Inflammatory macrophage treated with lipopolysaccharide for 1 hour (primary cell): ENCODE results near the gene HSPA4L.

Experiments
- DNase-seq, 2 donors: peaks; one replicate each; pipeline ENCODE4 v3.0.0-alpha.2; 2020 to 2022

Gene HSPA4L

GRCh38 chr4:127783955-127784770 lies 2.0 kb downstream of the HSPA4L start:
- DNase-seq: no peak

GRCh38 chr4:127788517-127788916 lies 6.4 kb downstream of the HSPA4L start:
- peak; percentile 2 to 21 for DNase-seq

DNA sequence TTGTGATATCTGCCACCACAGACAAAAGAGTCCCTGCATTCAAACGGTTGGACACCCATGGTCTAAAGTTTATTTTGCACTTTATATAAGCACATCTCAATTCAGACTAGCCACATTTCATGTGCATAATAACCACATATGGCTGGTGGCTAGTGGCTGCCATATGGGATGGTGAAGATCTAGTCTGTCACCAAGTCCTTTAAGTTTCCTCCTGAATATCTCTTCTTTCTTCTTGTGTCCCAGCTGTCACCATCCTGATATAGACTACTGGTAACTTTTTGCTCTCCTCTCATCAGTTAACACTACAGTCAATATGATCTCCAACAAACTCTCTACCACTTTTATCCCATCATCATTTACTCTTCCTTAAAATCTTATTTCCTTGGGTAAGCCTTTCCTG lies 9.3 kb downstream of the HSPA4L start:
- DNase-seq: no peak

DNA sequence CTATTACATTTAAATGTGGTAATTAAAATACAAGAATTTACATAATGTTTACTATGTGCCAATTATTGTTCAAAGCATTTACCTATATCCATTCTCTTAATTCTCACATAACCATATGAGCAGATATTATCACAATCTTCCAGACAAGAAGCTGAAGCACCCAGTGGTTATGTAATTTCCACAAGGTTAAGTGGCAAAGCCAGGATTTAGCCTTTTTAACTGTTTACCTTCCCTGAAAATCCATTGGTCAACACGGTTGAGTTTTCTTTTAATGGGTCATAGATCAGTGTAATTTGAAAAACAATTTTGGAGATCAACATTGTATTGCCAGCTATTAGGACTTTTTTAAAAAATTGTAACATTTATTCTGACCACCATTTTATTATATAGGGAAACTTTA lies 11.4 kb downstream of the HSPA4L start:
- no peak for DNase-seq

DNA sequence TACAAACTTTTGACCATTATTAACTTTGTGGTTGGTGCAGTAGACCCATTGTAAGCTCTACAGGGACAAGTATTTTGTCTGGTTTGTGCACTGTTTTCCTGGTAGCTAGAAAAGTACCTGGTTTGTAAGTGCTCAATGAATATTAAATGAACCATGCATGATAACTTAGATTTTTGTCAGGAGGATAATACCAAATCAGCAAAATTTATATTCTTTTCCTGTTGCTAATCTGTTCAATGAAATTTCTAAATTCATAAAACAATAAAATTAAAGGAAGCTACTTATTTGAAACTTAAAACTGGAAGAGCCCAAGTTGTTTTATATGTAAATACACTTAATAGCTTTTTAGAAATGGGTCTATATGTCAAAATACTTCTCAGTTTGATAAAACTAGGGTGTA lies 17.6 kb downstream of the HSPA4L start:
- DNase-seq: no peak

GRCh38 chr4:127809173-127809800 lies 27.2 kb downstream of the HSPA4L start:
- no peak for DNase-seq

- no peak for DNase-seq
Observed at GRCh38 chr4:127810551-127810950, 28.4 kb downstream of the HSPA4L start.

GRCh38 chr4:127822430-127822829 lies 40.3 kb downstream of the HSPA4L start:
- no peak for DNase-seq

DNA sequence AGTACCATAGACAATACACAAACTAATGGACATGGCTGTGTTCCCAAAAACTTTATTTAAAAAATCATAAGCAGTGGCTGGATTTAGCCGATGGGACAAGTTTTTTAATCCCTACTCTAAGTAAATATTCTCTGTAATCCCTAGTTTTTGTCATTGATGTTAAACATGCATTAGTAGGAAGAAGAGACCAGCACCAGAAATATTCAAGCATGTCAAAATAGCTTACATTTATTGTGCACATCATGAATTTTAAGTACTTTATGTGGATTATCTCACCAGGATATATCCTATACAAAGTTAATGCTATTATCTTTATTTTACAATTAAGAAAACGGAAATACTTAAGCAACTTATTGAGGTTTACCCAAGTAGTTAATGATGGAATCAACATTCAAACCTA lies 46.0 kb downstream of the HSPA4L start:
- no peak for DNase-seq

- DNase-seq: no peak
Observed at GRCh38 chr4:127829014-127829413, 46.9 kb downstream of the HSPA4L start.

GRCh38 chr4:127832585-127832984 lies 50.5 kb downstream of the HSPA4L start:
- DNase-seq: peak; percentile 3 to 15

- DNase-seq: no peak
Observed at GRCh38 chr4:127843704-127844600, 61.8 kb downstream of the HSPA4L start.

DNA sequence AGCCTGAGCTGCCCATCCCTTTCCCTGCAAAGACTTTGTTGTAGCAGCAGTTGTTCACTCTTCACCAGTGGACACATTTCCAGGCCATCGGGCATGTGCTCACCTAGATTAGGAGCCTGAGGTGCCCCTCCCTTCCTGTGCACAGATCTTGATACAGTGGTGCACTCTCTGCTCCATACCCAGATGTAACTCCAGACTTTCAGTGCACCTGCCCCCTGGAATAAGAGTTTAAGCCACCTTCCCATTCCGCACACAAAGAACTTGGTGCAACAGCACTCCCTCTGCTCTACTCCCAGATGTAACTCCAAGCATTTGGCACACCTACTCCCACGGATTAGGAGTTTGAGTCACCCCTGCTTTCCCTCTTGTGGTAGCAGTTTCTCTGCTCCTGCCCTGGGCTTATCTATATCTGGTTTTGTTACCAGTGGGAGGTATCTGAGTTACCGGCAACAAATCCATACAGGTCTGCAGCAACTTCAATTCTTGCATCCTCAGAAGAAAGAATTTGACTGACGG lies 62.5 kb downstream of the HSPA4L start:
- DNase-seq: no peak

GRCh38 chr4:127846061-127846460 lies 63.9 kb downstream of the HSPA4L start:
- DNase-seq: no peak

DNA sequence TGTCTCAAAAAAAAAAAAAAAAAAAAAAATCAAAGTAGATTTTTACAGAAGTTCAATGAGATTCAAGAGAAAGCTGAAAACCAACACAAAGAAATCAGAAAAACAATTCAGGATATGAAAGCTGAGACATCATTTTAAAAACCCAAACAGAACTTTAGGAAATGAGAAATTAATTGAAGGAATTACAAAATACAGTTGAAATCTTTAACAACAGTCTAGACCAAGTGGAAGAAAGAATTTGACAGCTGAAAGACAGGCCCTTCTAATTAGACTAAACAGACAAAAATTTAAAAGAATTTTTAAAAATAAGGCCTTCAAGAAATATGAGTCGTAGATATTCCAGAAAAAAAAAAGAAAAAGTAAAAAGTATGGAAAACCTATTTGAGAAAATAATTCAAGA lies 64.6 kb downstream of the HSPA4L start:
- DNase-seq: no peak

DNA sequence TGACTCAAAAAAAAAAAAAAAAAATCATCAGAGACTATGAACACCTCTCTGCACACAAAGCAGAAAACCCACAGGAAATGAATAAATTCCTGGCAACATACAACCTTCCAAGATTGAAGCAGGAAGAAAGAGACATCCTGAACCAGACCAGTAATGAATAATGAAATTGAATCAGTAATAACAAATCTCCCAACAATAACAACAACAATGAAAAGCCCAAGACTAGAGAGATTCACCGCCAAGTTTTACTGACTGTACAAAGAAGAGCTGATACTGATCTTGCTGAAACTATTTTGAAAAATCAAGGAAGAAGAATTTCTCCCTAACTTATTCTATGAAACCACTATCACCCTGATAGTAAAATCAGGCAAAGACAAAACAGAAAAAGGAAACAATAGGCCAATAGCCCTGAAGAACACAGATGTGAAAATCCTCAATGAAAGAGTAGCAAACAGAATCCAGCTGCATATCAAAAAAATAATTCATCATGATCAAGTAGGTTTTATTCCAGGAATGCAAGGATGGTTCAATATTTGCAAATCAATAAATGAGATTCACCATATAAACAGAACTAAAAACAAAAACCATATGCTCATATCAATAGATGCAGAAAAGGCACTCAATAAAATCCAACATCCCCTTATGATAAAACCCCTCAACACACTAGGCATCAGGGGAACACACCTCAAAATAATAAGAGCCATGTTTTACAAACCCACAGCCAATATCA lies 67.5 kb downstream of the HSPA4L start:
- no peak for DNase-seq

DNA sequence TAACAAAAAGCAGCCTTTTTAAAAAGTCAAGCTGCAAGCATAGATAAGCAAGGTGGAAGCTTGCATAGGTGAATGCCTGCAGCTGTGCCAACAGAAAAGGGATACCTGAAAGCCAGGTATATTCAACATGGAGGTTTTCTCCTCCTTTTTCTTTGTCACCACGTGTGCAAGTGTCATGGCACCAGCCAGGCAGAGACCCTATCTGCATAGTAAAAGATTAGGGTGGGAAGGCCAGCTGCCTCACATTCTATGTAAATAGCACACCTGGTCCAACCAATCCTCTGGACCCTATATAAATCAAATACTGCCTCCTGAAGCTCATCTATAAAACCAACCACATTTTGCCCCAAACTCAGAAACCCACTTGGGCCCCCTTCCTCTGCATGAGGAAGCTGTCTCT lies 70.5 kb downstream of the HSPA4L start:
- no peak for DNase-seq

- DNase-seq: no peak
Observed at GRCh38 chr4:127856196-127856812, 74.2 kb downstream of the HSPA4L start.

DNA sequence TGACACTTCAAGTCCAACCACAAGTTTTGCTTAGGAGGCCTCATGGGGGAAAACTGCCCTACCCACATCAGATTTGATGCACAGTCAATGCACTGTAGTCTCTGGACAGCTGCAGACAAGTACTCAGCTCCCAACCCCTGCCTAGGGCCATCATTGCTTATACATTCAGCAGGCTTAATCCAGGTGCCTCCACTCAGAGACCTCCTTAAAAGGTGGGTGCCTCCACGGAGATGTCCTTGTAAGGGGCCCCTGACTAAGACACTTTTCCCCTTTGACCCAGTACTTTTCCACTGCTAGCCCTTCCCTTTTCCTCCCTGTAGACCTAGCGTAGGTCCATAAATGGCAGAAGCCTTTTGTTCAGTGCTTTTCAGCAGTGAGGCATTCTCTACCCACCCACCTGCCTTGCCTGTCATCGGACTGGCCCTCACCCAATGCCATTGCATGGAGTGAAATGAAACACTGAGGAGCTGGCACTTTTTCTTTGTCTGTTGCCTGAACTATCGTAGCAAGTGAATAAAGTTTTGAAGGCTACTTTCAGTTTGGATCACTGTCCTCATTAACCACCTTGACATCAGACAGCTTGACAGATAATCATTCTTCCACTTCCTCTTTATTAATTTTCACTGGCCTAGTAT lies 74.8 kb downstream of the HSPA4L start:
- DNase-seq: no peak

GRCh38 chr4:127857641-127858040 lies 75.5 kb downstream of the HSPA4L start:
- no peak for DNase-seq

DNA sequence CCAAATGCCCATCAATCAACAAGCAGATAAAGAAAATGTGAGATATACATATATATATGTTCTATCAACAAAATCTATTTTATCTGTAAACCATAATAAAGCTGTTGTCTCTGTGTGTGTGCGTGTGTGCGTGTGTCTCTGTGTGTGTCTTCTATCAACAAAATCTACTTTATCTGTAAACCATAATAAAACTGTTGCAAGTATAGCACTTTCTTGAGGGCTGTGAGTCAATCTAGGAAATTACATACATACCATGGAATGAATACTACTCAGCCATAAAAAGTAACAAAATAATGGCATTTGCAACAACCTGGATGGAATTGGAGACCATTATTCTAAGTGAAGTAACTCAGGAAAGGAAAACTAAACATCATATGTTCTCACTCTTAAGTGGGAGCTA lies 86.1 kb downstream of the HSPA4L start:
- DNase-seq: no peak

DNA sequence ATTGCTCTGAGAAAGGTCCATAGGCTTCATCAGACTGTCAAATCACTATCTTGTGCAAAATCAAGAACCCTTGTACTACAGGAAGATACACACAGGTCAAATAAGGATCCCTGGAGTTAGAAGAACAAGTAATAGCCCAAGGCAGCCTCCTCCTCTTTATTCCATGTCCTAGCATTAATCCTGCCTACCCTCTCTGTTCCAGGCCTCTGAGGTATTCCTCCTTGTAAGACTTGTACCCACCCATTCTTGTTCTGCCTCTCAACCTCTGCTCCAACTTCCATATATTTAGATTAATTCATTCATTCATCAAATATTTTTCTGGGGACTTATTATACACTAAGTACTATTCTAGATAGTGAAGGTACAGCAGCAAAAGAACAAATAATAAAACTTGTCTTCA lies 88.2 kb downstream of the HSPA4L start:
- DNase-seq: no peak
